ENCODE data around the gene ZEB2. TPM values are rescaled to one million over a fixed set of nuclear protein-coding genes. Genes with fewer than 3 reads are reported as not detected.

Gene ZEB2
- total RNA-seq, 1 experiment from 2014 or later: 1.2 TPM

- Histone ChIP-seq H2AFZ (ENCODE audit: low read length) (no peak overlapping the region), H3K4me1 (ENCODE audit: insufficient read depth, low read length) (peaks cover under 1% of the 10 kb centered on the region; the same call in 1 of the 2 replicates), H3T11ph (ENCODE audit: low read length) (no peak overlapping the region), H4K5ac (ENCODE audit: insufficient read length, low read depth, low read length) (no peak overlapping the region), H4K91ac (ENCODE audit: insufficient read length, low read depth, low read length) (no peak overlapping the region), H3K23me2 (ENCODE audit: insufficient read length, low read depth, low read length, poor library complexity, severe bottlenecking) (no peaks in the 10 kb centered on the region), H3K14ac (ENCODE audit: insufficient read depth, low read length) (no peak overlapping the region), H3K9ac (ENCODE audit: extremely low read depth, insufficient read length, low read length) (no peak overlapping the region), H2BK20ac (ENCODE audit: low read depth, low read length, poor library complexity, severe bottlenecking) (no peak overlapping the region), H2BK120ac (ENCODE audit: low read depth, low read length, poor library complexity, severe bottlenecking) (no peak overlapping the region), H2BK15ac (ENCODE audit: low read depth, low read length) (no peak overlapping the region), H3K23ac (ENCODE audit: insufficient read length, low read depth, low read length) (no peak overlapping the region), H3K18ac (ENCODE audit: insufficient read length, low read depth, low read length) (no peak overlapping the region), H3K4me2 (ENCODE audit: insufficient read depth, insufficient read length, low read length) (no peak overlapping the region), H3K27ac (ENCODE audit: insufficient read length, low read depth, low read length) (no peak overlapping the region), H3K56ac (ENCODE audit: insufficient read length, low read depth, low read length) (no peak overlapping the region), H2BK12ac (ENCODE audit: insufficient read length, low read depth, low read length) (no peak overlapping the region), H3K27me3 (ENCODE audit: insufficient read depth, low read length) (no peaks in the 10 kb centered on the region), H3K9me3 (ENCODE audit: control insufficient read depth, low read depth, low read length) (no peaks in the 10 kb centered on the region), H2BK5ac (ENCODE audit: insufficient read length, low read length) (no peak overlapping the region), H2AK5ac (ENCODE audit: insufficient read length, low read length) (no peak overlapping the region), H3K79me1 (ENCODE audit: insufficient read depth, low read depth, low read length, poor library complexity, severe bottlenecking) (no peaks in the 10 kb centered on the region), H3K4ac (ENCODE audit: low read depth, low read length) (no peak overlapping the region), H4K8ac (replicated peaks; ENCODE audit: insufficient read length, low read depth, low read length) (no peak overlapping the region), H3K79me2 (ENCODE audit: insufficient read depth, low read length) (no peaks in the 10 kb centered on the region), H4K20me1 (ENCODE audit: control insufficient read depth, insufficient read depth, insufficient read length) (no peaks in the 10 kb centered on the region)
- Mint-ChIP-seq H3K4me1 (peaks cover 13 to 22% of the 10 kb centered on the region in 2 experiments), H3K9me3 (no peaks in the 10 kb centered on the region; a peak in 1 of 5 replicates), H3K36me3 (ENCODE audit: insufficient read depth in 1 of 3, low read depth in 3 of 3) (no peaks in the 10 kb centered on the region), H3K27me3 (ENCODE audit: low read depth) (no peaks in the 10 kb centered on the region), H3K4me3 (no peak overlapping the region), H3K27ac (no peak overlapping the region)
- TF ChIP-seq, protein P1, sequence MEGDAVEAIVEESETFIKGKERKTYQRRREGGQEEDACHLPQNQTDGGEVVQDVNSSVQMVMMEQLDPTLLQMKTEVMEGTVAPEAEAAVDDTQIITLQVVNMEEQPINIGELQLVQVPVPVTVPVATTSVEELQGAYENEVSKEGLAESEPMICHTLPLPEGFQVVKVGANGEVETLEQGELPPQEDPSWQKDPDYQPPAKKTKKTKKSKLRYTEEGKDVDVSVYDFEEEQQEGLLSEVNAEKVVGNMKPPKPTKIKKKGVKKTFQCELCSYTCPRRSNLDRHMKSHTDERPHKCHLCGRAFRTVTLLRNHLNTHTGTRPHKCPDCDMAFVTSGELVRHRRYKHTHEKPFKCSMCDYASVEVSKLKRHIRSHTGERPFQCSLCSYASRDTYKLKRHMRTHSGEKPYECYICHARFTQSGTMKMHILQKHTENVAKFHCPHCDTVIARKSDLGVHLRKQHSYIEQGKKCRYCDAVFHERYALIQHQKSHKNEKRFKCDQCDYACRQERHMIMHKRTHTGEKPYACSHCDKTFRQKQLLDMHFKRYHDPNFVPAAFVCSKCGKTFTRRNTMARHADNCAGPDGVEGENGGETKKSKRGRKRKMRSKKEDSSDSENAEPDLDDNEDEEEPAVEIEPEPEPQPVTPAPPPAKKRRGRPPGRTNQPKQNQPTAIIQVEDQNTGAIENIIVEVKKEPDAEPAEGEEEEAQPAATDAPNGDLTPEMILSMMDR (conservative IDR thresholded peaks at IDR 0.05): no peak
- no peak for DNase-seq
Measured at GRCh38 chr2:144407262-144407661, 112.7 kb downstream of the ZEB2 start.

Measured in H9 (cell line).